Measurements from ENCODE around the gene NUMB.

The NUMB gene

GRCh38 chr14:73250781-73251500, 207.4 kb downstream of the NUMB start:
- TF ChIP-seq GATA2 (IDR thresholded peaks at IDR 0.05; ENCODE audit: low read depth, low read length), result no peak
- TF ChIP-seq GATA3 (IDR thresholded peaks at IDR 0.05; ENCODE audit: low read depth, low read length), result no peak

DNA sequence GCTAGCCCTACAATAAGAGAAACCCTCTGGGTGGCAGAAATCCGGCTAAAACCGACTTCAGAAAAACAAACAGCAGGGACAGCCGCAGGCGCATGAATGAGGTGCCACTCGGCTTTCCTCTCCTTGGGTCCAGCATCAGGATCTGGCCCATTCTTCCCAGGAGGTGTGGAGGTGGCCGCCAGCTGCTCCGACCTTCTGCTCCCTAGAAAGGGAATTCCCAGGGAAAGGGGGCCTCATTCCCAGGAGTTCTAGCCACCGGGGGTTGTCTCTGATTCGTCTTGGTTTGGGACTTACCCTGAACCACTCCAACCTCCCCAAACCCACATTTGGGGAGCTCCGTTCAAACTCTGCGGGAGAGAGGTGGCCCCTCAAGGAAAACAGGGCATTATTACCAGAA, 208.0 kb downstream of the NUMB start:
- TF ChIP-seq GATA2 (IDR thresholded peaks at IDR 0.05; ENCODE audit: low read depth, low read length), result no peak
- no peak for TF ChIP-seq GATA3 (IDR thresholded peaks at IDR 0.05; ENCODE audit: low read depth, low read length)

- no peak for TF ChIP-seq GATA2 (IDR thresholded peaks at IDR 0.05; ENCODE audit: low read depth, low read length)
- TF ChIP-seq GATA3 (IDR thresholded peaks at IDR 0.05; ENCODE audit: low read depth, low read length), result no peak
Measured at GRCh38 chr14:73249564-73250316, 208.6 kb downstream of the NUMB start.

DNA sequence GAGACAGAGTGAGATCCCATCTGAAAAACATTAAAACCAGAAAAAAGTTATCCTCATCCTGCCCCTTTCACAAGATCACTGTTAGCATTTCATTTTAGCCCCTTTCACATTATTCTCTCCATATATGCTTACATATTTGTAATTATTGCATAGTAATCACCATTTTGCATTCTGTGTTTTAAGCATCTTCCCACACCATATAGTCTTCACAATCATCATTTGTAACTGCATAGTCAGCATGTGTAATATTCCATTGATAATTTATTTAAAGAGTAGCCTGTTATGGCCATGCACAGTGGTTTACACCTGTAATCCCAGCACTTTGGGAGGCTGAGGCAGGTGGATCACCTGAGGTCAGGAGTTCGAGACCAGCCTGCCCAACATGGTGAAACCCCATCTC, 209.2 kb downstream of the NUMB start:
- TF ChIP-seq GATA2 (IDR thresholded peaks at IDR 0.05; ENCODE audit: low read depth, low read length) (no peak), GATA3 (IDR thresholded peaks at IDR 0.05; ENCODE audit: low read depth, low read length) (no peak)

DNA sequence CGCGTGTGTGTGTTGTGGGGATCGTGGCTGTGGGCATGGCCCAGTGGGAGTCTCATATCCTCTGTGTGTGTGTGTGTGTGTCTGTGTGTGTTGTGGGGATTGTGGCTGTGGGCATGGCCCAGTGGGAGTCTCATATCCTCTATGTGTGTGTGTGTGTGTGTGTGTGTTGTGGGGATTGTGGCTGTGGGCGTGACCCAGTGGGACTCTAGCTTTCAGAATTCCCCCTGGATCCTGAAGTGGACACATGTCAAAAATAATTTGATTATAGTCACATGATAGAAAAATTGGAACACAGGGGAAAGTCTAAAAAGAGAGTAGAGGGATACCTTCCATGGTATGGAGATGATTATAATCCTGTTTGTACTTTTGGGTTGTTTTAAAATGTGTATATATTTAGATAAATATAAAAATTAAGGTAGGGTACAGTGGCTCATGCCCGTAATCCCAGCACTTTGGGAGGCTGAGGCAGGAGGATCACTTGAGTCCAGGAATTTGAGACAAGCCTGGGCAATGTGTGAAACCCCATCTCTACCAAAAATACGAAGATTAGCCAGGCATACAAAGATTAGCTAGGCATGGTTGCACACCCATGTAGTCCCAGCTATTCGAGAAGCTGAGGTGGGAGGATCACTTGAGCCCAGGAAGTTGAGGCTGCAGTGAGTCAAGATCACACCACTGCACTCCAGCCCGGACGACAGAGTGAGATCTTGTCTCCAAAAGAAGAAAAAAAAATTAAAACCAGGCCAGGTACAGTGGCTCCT, 210.1 kb downstream of the NUMB start:
- TF ChIP-seq GATA3 (IDR thresholded peaks at IDR 0.05; ENCODE audit: low read depth, low read length) (no peak), GATA2 (IDR thresholded peaks at IDR 0.05; ENCODE audit: low read depth, low read length) (no peak)

DNA sequence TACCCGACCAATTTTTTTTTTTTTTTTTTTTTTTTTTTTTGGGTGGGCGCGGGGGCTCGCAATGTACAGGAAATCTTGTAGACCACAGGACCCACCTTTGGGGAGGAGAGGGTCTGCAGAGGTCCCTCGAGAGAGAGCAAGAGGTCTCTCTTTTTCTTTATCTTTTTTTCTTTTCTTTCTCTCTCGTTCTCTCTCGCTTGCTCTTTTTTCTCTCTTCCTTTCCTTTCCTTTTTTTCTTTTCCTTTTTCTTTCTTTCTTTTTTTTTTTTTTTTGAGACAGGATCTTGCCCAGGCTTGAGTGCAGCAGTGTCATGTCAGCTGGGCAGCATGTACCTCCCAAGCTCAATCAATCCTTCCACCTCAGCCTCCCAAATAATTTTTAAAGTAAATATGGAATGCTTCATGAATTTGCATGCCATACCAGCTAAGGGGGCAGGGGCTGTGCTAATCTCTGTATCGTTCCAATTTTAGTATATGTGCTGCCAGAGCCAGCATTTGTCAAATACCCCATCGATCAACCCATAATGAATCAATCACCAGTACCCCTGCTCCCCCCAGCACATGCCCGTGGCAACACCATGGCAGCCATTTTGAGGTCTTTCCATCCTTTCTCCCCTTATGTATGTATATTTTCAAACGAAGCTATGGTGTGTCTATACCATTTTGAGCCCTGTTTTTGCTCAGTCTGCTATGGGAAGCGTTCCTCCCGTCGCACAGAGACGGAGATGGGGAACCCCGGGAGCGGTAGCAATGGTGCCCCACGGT, 211.8 kb downstream of the NUMB start:
- TF ChIP-seq GATA2 (IDR thresholded peaks at IDR 0.05; ENCODE audit: low read depth, low read length) (no peak), GATA3 (IDR thresholded peaks at IDR 0.05; ENCODE audit: low read depth, low read length) (no peak)

DNA sequence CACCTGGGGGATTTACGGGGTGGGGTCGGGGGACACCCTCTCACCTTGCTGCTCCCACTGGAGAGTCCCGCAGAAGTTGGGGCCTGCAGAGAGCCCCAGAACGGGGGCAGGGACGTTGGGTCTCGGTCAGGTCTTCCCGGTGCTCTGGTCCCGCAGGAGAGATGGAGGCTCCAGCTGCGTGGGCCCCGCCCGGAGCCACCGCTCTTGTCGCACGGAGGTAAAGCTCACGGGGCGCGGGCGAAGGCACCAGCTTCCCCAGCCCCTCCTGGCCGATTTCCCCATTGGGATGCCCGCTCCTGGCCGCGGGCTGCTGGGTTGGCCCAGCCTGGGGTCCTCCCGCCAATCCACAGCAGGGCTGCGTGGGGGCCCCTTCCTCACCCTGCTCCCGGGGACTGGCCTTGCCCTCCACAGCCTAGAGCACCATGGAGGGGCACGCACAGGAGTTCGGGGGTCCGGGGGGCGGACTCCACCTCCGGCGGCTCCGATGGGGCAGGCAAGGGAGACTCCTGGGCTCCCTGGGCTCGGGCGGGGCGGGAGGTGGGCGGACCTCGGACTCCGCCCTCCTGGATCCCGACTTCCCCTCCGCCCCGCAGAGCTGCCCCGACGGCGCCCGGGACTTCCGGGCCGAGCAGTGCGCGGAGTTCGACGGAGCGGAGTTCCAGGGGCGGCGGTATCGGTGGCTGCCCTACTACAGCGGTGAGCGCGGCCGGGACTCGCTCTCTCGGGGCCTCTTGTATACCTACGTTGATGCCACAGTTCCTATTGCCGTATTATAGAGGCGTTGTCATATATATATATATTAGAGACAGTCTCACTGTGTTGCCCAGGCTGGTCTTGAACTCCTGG, 212.6 kb downstream of the NUMB start:
- no peak for TF ChIP-seq GATA3 (IDR thresholded peaks at IDR 0.05; ENCODE audit: low read depth, low read length)
- no peak for TF ChIP-seq GATA2 (IDR thresholded peaks at IDR 0.05; ENCODE audit: low read depth, low read length)

DNA sequence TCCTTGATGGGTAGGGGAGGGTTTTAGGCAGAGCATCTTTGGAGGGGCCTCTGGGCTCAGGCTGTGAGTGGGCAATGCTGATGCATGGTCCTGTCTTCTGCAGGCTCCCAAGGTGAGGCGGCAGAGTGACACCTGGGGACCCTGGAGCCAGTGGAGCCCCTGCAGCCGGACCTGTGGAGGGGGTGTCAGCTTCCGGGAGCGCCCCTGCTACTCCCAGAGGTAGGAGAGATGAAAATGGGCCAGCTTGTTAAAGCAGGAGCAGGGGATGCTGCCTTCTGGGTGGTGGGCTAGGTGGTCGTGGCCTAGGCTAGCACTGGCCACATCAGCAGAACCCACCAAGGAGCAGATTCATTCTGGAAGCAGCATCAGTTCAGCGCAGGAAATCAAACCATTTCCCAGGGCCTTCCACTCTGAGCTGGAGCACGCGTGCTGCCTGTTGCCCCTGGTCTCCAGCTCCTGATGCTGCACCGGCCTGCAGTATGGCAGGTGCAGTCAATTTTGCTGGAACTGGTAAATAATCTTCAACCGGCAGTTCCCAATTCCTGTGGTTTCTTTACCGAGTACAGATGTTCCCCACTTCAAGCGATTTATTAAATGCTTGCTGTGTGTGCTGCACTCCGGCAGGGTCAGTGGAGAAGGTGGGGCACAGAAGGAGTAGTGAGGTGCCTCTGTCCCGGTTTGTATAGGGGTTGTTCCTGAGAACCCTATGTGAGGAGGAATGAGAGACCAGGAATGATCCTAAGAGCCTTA, 213.6 kb downstream of the NUMB start:
- TF ChIP-seq GATA3 (IDR thresholded peaks at IDR 0.05; ENCODE audit: low read depth, low read length) (no peak), GATA2 (IDR thresholded peaks at IDR 0.05; ENCODE audit: low read depth, low read length) (no peak)

GRCh38 chr14:73243748-73244147, 214.6 kb downstream of the NUMB start:
- TF ChIP-seq GATA2 (IDR thresholded peaks at IDR 0.05; ENCODE audit: low read depth, low read length) (no peak), GATA3 (IDR thresholded peaks at IDR 0.05; ENCODE audit: low read depth, low read length) (no peak)

GRCh38 chr14:73243341-73243740, 215.0 kb downstream of the NUMB start:
- no peak for TF ChIP-seq GATA2 (IDR thresholded peaks at IDR 0.05; ENCODE audit: low read depth, low read length)
- TF ChIP-seq GATA3 (IDR thresholded peaks at IDR 0.05; ENCODE audit: low read depth, low read length), result no peak

- TF ChIP-seq GATA2 (IDR thresholded peaks at IDR 0.05; ENCODE audit: low read depth, low read length) (no peak), GATA3 (IDR thresholded peaks at IDR 0.05; ENCODE audit: low read depth, low read length) (no peak)
Measured at GRCh38 chr14:73242357-73242901, 215.9 kb downstream of the NUMB start.
